UCSD-AML1 (cell line): ENCODE data around the gene DIAPH2.

Experiments
- DNase-seq: peaks from one replicate; lab custom pipeline; 2025; ENCODE audit not compliant: unreplicated experiment; lab: John Stamatoyannopoulos, UW

The DIAPH2 gene

DNA sequence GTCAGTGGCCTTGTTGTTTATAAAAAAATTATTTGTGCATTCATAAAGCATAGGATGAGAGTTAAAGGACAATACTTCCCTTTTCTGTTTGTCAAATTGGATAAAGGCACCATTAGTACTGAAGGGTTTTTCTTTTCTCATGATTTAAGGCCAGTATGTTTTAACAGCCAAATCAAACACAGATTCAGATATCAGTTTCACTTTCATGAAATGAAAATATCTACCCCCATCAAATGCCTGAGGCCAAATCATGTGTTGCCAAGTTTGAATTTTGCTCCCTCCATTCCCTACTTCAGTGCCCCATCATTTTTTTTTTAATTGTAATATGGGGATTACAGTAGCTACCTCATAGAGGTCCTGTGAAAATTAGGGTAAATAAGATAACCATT is 944.9 kb downstream of the DIAPH2 start:
- DNase-seq = no peak

DNA sequence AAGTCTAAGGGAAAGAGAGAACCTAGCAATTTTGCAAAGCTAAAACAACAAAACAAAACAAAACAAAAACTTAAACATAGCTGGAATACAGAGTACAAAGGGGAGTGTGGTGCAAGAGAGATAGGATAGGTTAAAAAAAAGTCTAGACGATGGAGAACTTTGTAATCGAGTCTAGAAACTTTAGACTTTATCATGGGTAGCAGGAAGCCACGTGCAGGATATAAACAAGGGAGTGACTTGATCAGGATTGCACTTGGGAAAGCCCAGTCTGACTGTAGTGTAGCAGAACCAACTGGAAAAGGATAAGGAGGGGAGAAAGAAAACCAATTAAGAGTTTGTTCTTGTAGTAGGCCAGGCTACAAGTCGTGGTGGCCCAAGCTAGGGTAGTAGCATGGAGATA is 949.2 kb downstream of the DIAPH2 start:
- DNase-seq = no peak

DNA sequence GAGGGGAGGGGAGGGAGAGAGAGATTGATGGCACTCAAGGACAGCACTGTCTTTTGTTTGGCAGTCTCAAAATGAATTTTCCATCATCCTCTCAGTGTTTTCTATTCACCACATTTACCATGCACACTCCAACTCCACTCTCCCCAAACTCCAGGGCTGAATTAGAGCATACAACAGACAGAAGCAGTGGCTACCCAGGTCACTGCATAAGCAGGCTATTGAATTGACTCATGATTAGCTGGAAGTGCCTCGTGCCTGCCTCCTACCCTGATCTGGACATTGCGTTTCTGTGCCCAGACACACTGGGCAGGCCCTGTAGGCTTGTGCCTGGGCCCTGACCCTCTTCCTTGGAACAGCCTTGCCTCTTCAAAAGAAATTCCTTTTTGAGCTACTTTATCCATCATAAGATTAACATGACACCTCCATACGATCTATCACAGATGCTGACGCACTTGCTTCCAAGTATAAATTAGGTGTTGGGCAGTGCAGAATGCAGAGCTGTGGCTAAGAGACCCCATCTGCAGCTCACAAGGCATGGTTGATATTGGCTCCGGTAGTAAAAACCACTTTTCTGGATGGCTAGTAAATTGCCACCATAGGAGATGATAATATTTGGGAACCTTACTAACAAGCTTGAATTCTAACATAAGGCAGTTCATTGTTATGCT is 952.0 kb downstream of the DIAPH2 start:
- no peak for DNase-seq

DNA sequence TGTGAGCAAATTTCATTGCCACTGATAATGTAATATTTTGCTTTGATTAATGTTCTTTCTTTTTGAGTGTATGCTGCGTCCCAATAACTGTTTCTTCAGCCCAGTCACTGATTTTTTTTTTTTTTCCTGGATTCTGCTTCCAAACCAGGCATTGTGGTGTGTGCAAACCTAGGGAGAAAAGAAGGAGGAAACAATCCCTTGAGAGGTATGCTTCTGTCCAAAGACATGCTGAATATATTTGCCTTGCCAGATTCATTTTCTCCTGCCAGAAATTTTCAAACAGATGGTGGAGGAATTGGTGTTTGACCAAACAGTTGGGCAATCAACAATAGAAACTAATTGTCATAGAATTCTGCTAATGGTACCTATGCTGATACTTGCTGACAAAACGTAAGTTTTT is 952.6 kb downstream of the DIAPH2 start:
- no peak for DNase-seq

DNA sequence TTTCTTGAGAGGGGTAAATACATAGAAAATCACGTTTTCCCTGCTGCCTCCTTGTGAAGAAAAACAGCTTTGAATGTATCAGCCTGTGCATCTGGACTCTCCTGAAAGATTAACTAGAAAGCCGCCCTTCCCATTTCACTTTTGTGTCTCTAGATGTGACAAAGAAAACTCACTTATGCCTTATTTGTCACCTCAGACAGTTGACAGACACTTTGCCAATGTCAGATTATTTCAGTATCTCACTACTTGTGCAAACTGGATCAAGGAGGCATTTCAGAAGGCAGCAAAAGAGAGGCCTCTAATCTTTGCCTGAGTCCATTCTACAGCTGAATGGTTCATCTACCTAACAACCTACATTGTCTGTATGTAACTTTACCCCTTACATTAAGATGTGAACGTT is 954.0 kb downstream of the DIAPH2 start:
- no peak for DNase-seq

DNA sequence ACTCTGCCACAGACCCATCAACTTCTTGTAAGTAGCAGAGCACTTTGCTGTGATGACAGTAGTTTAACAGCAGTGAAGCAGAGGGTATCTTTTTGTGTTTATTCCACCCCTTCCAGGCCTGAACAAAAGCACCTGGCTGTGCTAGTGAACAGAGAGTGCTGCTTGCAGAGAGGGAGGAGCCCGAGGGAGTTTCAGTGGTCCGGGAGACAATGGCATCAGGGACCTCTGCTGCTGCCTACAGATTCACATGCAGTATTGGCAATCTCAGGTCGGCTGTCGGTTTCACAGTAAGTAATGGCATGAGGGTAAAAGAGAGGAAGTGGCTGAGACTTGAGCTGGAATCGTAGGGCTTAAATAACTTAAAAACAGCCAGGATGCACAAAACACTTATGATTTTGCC is 954.9 kb downstream of the DIAPH2 start:
- DNase-seq = no peak
